ENCODE data around the gene TMEM125.

TMEM125 gene

GRCh38 chr1:43229826-43230780, 39.7 kb upstream of the TMEM125 start:
- no peak for DNase-seq (ENCODE audit: low spot score)
- TF ChIP-seq CTCF (IDR thresholded peaks at IDR 0.05; ENCODE audit: extremely low read depth, insufficient read depth, missing control alignments) = no peak
- in situ Hi-C loops (cut with MboI; ENCODE audit: low pct_unique_long_range_greater_than_20kb, low sequenced_read_pairs, unreplicated experiment) = loop anchor here (25.0 kb wide), 1 partner anchor 132 kb away; the partner anchor contains the start of genes CDC20 and ELOVL1

DNA sequence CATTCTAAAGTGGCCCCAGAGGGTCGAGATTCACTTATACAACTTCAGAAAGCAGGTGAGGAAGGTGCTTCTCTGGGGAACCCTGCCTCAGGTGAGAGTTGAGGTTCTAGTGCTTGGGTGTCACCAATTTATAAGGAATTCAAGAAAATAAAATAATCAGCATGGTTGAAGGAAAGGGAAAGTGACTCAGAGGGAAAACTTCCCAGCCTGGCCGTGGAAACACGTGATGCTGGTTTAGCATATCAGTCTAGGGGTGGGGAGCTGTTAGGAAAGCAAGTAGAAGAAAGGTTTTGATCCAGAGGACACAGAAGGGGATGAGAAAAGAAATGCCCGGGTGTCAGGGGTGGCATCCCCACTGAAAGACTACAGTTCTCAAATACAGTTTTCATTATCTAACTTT, 37.7 kb upstream of the TMEM125 start:
- TF ChIP-seq CTCF (IDR thresholded peaks at IDR 0.05; ENCODE audit: extremely low read depth, insufficient read depth, missing control alignments) = no peak
- in situ Hi-C loops (cut with MboI; ENCODE audit: low pct_unique_long_range_greater_than_20kb, low sequenced_read_pairs, unreplicated experiment) = loop anchor here (25.0 kb wide), 1 partner anchor 130 kb away; the partner anchor contains the start of genes CDC20 and ELOVL1
- DNase-seq (ENCODE audit: low spot score) = no peak

DNA sequence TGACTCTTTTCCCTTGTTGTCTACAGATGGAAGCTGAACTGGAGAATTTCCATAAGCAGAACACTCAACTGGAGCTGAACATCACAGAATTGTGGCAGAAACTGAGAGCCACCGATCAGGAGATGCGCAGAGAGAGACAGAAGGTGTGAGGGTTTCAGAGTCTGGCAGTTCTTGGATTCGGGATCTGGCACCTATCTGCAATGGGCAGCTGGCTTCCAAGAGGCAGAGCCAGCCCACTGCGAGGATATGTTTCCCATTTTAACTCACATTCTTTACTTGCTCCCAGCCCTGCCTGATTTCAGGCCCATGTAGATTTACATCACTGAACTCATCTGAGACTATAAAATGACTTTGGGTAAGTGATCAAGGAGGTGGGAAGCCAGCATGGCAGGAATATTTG, 37.3 kb upstream of the TMEM125 start:
- in situ Hi-C loops (cut with MboI; ENCODE audit: low pct_unique_long_range_greater_than_20kb, low sequenced_read_pairs, unreplicated experiment) = loop anchor here (25.0 kb wide), 1 partner anchor 130 kb away; the partner anchor contains the start of genes CDC20 and ELOVL1
- TF ChIP-seq CTCF (IDR thresholded peaks at IDR 0.05; ENCODE audit: extremely low read depth, insufficient read depth, missing control alignments) = no peak

GRCh38 chr1:43233631-43234030, 36.2 kb upstream of the TMEM125 start:
- in situ Hi-C loops (cut with MboI; ENCODE audit: low pct_unique_long_range_greater_than_20kb, low sequenced_read_pairs, unreplicated experiment) = loop anchor here (25.0 kb wide), 1 partner anchor 129 kb away; the partner anchor contains the start of genes CDC20 and ELOVL1
- no peak for TF ChIP-seq CTCF (IDR thresholded peaks at IDR 0.05; ENCODE audit: extremely low read depth, insufficient read depth, missing control alignments)
- DNase-seq (ENCODE audit: low spot score) = no peak

More for the DNA sequence above, 37.3 kb upstream of the TMEM125 start:
- DNase-seq (ENCODE audit: low spot score) = no peak

GRCh38 chr1:43234267-43234666, 35.5 kb upstream of the TMEM125 start:
- DNase-seq (ENCODE audit: low spot score) = no peak
- in situ Hi-C loops (cut with MboI; ENCODE audit: low pct_unique_long_range_greater_than_20kb, low sequenced_read_pairs, unreplicated experiment) = loop anchor here (25.0 kb wide), 1 partner anchor 128 kb away; the partner anchor contains the start of genes CDC20 and ELOVL1
- no peak for TF ChIP-seq CTCF (IDR thresholded peaks at IDR 0.05; ENCODE audit: extremely low read depth, insufficient read depth, missing control alignments)

DNA sequence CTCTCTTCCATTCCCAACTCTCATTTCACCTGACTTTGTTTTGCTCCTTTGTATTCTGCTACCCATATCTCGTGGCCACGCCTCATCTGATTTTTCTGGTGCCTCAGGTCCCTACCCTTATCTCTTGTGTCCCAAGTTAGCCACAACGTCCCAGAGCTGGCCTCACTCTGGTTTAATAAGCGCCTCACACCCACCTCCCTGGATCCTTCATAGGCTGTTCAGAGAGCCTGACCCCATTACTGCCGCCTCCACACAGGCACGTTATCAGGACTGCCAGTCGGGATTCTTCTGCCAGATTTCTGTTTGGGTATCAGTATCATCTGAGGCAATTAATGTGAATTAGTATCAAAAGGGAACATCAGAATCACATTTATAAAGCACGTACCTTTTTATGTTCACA, 34.7 kb upstream of the TMEM125 start:
- in situ Hi-C loops (cut with MboI; ENCODE audit: low pct_unique_long_range_greater_than_20kb, low sequenced_read_pairs, unreplicated experiment) = loop anchor here (25.0 kb wide), 1 partner anchor 127 kb away; the partner anchor contains the start of genes CDC20 and ELOVL1
- no peak for TF ChIP-seq CTCF (IDR thresholded peaks at IDR 0.05; ENCODE audit: extremely low read depth, insufficient read depth, missing control alignments)

More for the DNA sequence above, 34.7 kb upstream of the TMEM125 start:
- no peak for DNase-seq (ENCODE audit: low spot score)
